Measurements from ENCODE around the gene CBFB. TPM values are rescaled to one million over a fixed set of nuclear protein-coding genes. Genes with fewer than 3 reads are reported as not detected.

Gene CBFB
- total RNA-seq, 4 donors from 2014 or later: 28.2 to 68.3 (median 46.6) TPM

DNA sequence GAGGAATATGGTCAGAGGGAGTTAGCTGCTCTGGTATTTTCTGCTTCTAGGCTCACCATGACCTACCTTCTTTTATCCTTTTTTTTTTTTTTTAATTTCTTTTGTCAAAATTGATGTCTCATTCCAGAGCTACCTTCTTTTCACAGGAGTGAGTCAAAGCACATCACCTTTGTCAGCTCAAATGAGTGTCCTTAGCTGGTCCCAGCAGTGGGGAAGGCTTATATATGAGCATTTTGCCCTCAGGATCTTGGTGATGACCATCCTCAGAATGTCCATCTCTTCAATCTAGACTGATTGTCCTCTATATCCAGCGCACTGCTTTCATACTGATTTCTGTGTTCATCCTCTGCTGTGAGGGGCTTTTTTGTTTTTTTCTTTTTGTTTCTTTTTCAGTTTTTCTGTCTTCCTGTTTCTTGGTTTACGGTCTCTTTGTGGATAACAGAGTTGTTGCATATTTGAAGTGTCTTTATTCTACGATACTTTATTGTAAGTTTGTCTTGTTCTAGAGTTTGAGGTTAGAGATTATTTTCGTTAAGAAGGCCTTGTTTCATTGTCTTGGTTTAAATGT, 24.9 kb downstream of the CBFB start:
- H3K9me3 ChIP-seq: no peaks in the 10 kb centered on the region
- TF ChIP-seq POLR2AphosphoS5 (IDR thresholded peaks at IDR 0.05) (no peak), EP300 (IDR thresholded peaks at IDR 0.05) (no peak), POLR2A (IDR thresholded peaks at IDR 0.05) (no peak)
- TF ChIP-seq, protein P1, sequence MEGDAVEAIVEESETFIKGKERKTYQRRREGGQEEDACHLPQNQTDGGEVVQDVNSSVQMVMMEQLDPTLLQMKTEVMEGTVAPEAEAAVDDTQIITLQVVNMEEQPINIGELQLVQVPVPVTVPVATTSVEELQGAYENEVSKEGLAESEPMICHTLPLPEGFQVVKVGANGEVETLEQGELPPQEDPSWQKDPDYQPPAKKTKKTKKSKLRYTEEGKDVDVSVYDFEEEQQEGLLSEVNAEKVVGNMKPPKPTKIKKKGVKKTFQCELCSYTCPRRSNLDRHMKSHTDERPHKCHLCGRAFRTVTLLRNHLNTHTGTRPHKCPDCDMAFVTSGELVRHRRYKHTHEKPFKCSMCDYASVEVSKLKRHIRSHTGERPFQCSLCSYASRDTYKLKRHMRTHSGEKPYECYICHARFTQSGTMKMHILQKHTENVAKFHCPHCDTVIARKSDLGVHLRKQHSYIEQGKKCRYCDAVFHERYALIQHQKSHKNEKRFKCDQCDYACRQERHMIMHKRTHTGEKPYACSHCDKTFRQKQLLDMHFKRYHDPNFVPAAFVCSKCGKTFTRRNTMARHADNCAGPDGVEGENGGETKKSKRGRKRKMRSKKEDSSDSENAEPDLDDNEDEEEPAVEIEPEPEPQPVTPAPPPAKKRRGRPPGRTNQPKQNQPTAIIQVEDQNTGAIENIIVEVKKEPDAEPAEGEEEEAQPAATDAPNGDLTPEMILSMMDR (IDR thresholded peaks at IDR 0.05): no peak
- no peak overlapping the region for H3K27ac ChIP-seq
- DNase-seq (ENCODE audit: low spot score in 2 of 2): no peak
- H3K27me3 ChIP-seq: no peaks in the 10 kb centered on the region
- WGBS: 91% methylated on average over 4 of the region's 4 CpGs
- H3K4me1 ChIP-seq: peaks cover 11% of the 10 kb centered on the region
- H3K36me3 ChIP-seq: peaks cover 13% of the 10 kb centered on the region
- no peak overlapping the region for H3K4me3 ChIP-seq

DNA sequence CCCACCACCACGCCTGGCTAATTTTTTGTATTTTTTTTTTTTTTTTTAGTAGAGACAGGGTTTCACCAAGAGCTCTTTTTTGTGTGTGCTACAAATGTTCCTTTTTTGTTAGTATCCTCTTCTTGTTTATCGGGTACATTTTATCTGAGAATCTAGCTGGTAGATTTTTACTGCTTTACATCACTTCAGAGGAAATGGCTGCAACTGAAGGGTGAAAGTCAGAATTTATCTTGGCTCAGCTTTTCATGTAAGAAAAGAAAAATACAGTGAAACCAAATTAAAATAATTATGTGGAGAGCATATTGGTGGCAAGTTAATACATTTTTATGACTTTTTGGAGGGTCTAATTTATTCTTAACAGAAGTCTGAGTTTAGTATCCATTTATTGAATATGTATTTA, 26.0 kb downstream of the CBFB start:
- Histone ChIP-seq H3K27me3 (no peaks in the 10 kb centered on the region), H3K36me3 (peaks cover 8% of the 10 kb centered on the region), H3K4me3 (no peak overlapping the region), H3K27ac (no peak overlapping the region), H3K9me3 (no peaks in the 10 kb centered on the region), H3K4me1 (peaks cover 11% of the 10 kb centered on the region)
- no peak for DNase-seq (ENCODE audit: low spot score in 2 of 2)
- no peak for TF ChIP-seq EP300 (IDR thresholded peaks at IDR 0.05)
- TF ChIP-seq POLR2A (IDR thresholded peaks at IDR 0.05): no peak
- TF ChIP-seq POLR2AphosphoS5 (IDR thresholded peaks at IDR 0.05): no peak
- TF ChIP-seq, protein P1 (IDR thresholded peaks at IDR 0.05): no peak
- WGBS: 91% methylated on average over 2 of the region's 2 CpGs

DNA sequence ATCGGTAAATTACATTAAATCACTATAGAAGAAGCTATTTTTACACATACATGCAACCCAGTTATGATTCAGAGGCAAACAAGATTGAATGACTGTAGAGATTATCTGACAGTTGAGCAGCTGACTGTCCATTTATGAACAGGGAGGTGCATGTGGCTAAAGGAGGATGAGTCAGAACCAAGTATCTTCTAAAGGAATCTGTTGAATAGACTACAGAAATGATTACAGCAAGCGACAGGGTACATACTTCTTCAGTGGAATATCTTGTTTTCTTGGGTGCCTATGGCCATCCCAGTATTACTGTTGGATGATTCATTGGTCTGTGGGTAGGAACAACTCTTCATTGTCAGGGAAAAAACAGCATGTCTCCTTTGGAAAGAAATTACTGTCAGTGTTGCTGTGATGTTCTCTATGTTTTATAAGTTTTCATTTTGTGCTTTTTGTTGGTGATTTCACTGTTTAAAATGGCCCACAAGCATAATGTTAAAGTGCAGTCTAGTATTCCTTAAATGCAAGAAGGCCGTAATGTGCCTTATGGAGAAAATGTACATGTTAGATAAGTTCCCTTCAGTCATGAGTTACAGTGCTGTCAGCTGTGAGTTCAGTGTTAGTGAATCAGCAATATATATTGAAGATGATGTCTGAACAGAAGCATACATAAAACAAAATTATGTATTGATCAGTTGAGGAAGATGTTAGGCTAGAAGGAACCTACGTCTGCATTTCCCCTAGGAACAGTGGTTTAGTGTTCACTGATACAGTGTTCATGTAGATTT, 27.0 kb downstream of the CBFB start:
- Histone ChIP-seq H3K4me3 (no peak overlapping the region), H3K27me3 (no peaks in the 10 kb centered on the region), H3K36me3 (peaks cover 8% of the 10 kb centered on the region), H3K27ac (peak overlapping the region; percentile 56), H3K9me3 (no peaks in the 10 kb centered on the region), H3K4me1 (peaks cover 11% of the 10 kb centered on the region)
- 70% methylated on average over 4 of the region's 4 CpGs for WGBS
- TF ChIP-seq POLR2AphosphoS5 (IDR thresholded peaks at IDR 0.05): no peak
- TF ChIP-seq EP300 (IDR thresholded peaks at IDR 0.05): no peak
- TF ChIP-seq, protein P1 (IDR thresholded peaks at IDR 0.05): no peak
- TF ChIP-seq POLR2A (IDR thresholded peaks at IDR 0.05): no peak
- no peak for DNase-seq (ENCODE audit: low spot score in 2 of 2)

DNA sequence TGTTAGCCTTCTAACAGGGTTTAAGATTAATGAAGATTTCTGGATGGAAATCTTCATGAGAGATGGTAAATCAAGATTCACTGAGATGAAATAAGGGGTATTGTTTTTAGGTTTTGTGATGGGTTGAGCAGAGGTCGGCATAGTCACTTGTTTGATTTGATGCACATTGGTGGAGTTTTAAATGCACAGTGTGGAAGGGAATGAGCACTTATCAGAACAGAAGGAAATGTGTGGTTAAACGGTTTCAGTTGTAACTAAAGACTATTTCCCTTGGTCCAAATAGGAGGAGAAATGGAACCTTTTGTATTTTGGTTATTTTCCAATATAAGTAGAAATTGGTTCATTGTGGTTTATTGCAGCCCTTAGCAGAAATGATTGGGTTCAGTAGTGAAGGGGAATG, 34.1 kb downstream of the CBFB start:
- peaks cover 14% of the 10 kb centered on the region for H3K36me3 ChIP-seq
- TF ChIP-seq EP300 (IDR thresholded peaks at IDR 0.05): no peak
- no peak for TF ChIP-seq POLR2A (IDR thresholded peaks at IDR 0.05)
- TF ChIP-seq, protein P1 (IDR thresholded peaks at IDR 0.05): no peak
- TF ChIP-seq POLR2AphosphoS5 (IDR thresholded peaks at IDR 0.05): no peak
- H3K27me3 ChIP-seq: no peaks in the 10 kb centered on the region
- H3K9me3 ChIP-seq: no peaks in the 10 kb centered on the region
- WGBS: 66% methylated on average over 2 of the region's 2 CpGs
- H3K4me3 ChIP-seq: no peak overlapping the region
- H3K27ac ChIP-seq: no peak overlapping the region
- DNase-seq (ENCODE audit: low spot score in 2 of 2): no peak
- peaks cover 3% of the 10 kb centered on the region for H3K4me1 ChIP-seq

DNA sequence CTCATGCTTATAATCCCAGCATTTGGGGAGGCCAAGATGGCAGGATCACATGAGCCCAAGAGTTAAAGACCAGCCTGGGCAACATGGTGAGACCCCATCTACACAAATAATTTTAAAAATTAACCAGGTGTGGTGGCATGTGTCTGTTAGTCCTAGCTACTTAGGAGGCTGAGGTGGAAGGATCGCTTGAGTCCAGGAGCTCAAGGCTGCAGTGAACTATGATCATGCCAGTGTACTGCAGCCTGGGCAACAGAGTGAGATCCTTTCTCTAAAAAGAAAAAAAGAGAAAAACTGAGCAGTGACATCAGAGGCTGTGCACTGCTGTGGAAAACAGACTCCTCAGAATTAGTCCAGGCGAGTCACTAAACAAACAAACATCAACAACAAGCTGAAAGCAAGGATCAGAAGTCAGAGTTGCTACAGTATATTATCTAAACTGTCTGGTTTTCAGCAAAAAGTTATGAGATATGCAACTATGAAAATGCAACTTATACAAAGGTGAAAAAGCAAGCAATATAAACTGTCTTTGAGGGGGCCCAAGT, 39.3 kb downstream of the CBFB start:
- no peak overlapping the region for H3K27ac ChIP-seq
- no peak for DNase-seq (ENCODE audit: low spot score in 2 of 2)
- no peaks in the 10 kb centered on the region for H3K9me3 ChIP-seq
- H3K4me3 ChIP-seq: no peak overlapping the region
- H3K36me3 ChIP-seq: peaks cover 42% of the 10 kb centered on the region
- peaks cover 2% of the 10 kb centered on the region for H3K4me1 ChIP-seq
- TF ChIP-seq, protein P1 (IDR thresholded peaks at IDR 0.05): no peak
- no peak for TF ChIP-seq POLR2AphosphoS5 (IDR thresholded peaks at IDR 0.05)
- no peak for TF ChIP-seq POLR2A (IDR thresholded peaks at IDR 0.05)
- no peak for TF ChIP-seq EP300 (IDR thresholded peaks at IDR 0.05)
- 98% methylated on average over 2 of the region's 2 CpGs for WGBS
- no peaks in the 10 kb centered on the region for H3K27me3 ChIP-seq

All from suprapubic skin (tissue), 4 donors.